Neural cell (in vitro differentiated cells): Measurements from ENCODE around the gene SEC61A1. TPM values are rescaled to one million over a fixed set of nuclear protein-coding genes. Genes with fewer than 3 reads are reported as not detected.

ENCODE experiments used
- H2AFZ ChIP-seq: fragments of 200-600, 300-800 bp; sonication (generic), shearing (Covaris generic); 2 replicates; pipeline ENCODE4 v1.6.0; 2014; ENCODE audit warnings: low read depth, mild to moderate bottlenecking, antibody characterized with exemption, low read length, moderate library complexity
- H3F3A ChIP-seq: fragments of 200-600 bp; shearing (Covaris generic); 2 replicates; pipeline ENCODE4 v1.6.1; 2016; ENCODE audit warnings: mild to moderate bottlenecking, moderate library complexity, mixed read lengths, antibody characterized with exemption, low read length; ENCODE audit not compliant: insufficient read depth, poor library complexity, severe bottlenecking
- H3K27ac ChIP-seq: fragments of 200-600, 300-800 bp; sonication (generic), shearing (Covaris generic); 2 replicates; pipeline ENCODE4 v1.5.1; 2014; ENCODE audit warnings: mild to moderate bottlenecking, low read length, moderate library complexity
- H3K27me3 ChIP-seq: fragments of 300-800, 200-600 bp; sonication (generic), shearing (Covaris generic); 2 replicates; pipeline ENCODE4 v1.6.0; 2014; ENCODE audit warnings: mild to moderate bottlenecking, low read depth, low read length, moderate library complexity; ENCODE audit not compliant: insufficient read depth
- H3K36me3 ChIP-seq: fragments of 300-800, 200-600 bp; sonication (generic), shearing (Covaris generic); 2 replicates; pipeline ENCODE4 v1.5.1; 2014; ENCODE audit warnings: mild to moderate bottlenecking, antibody characterized with exemption, low read length, moderate library complexity; ENCODE audit not compliant: insufficient read depth
- H3K4me2 ChIP-seq: fragments of 300-800, 200-600 bp; sonication (generic), shearing (Covaris generic); 2 replicates; pipeline ENCODE4 v1.6.0; 2014; ENCODE audit warnings: mild to moderate bottlenecking, low read length
- H3K4me3 ChIP-seq: fragments of 300-800, 200-600 bp; sonication (generic), shearing (Covaris generic); 2 replicates; pipeline ENCODE4 v1.5.1; 2014; ENCODE audit warnings: mild to moderate bottlenecking, low read length, moderate library complexity
- H3K79me2 ChIP-seq: fragments of 200-600 bp; shearing (Covaris generic); replicated peaks from 2 replicates; pipeline ENCODE4 v1.6.0; 2014; ENCODE audit warnings: mild to moderate bottlenecking, low read length, moderate library complexity; ENCODE audit not compliant: insufficient read depth
- H3K9ac ChIP-seq: fragments of 300-800, 200-600 bp; sonication (generic), shearing (Covaris generic); 2 replicates; pipeline ENCODE4 v1.6.1; 2016; ENCODE audit warnings: mild to moderate bottlenecking, low read length, mixed read lengths
- H3K9me2 ChIP-seq: fragments of 200-600 bp; shearing (Covaris generic); 2 replicates; pipeline ENCODE4 v1.6.1; 2016; ENCODE audit warnings: mild to moderate bottlenecking, low read length, mixed read lengths; ENCODE audit not compliant: insufficient read depth
- H3K9me3 ChIP-seq: fragments of 200-600, 300-800 bp; sonication (generic), shearing (Covaris generic); 2 replicates; pipeline ENCODE4 v1.6.1; 2016; ENCODE audit warnings: mild to moderate bottlenecking, mixed run types, low read length, moderate library complexity, mixed read lengths
- H4K20me1 ChIP-seq: fragments of 200-600 bp; shearing (Covaris generic); 2 replicates; pipeline ENCODE4 v1.6.1; 2016; ENCODE audit warnings: mild to moderate bottlenecking, mixed run types; ENCODE audit not compliant: insufficient read depth
- EP300 ChIP-seq: fragments of 450-650 bp; conservative IDR thresholded peaks from 2 replicates; pipeline ENCODE4 v1.6.1; 2014; ENCODE audit warnings: antibody characterized with exemption, mild to moderate bottlenecking, moderate library complexity; ENCODE audit not compliant: poor library complexity, severe bottlenecking
- EZH2 ChIP-seq: fragments of 200-600, 300-800 bp; shearing (Covaris generic), sonication (generic); IDR thresholded peaks from 2 replicates; pipeline ENCODE4 v1.6.1; 2014; ENCODE audit warnings: antibody characterized with exemption, low read length, borderline replicate concordance, mild to moderate bottlenecking; ENCODE audit not compliant: insufficient read depth, poor library complexity, severe bottlenecking
- MXI1 ChIP-seq: fragments of 450-650 bp; conservative IDR thresholded peaks from 2 replicates; pipeline ENCODE4 v1.6.1; 2014; ENCODE audit warnings: antibody characterized with exemption, mild to moderate bottlenecking; ENCODE audit not compliant: poor library complexity, severe bottlenecking
- POLR2AphosphoS5 ChIP-seq: IDR thresholded peaks from 2 replicates; pipeline ENCODE4 v1.6.1; 2012
- RAD21 ChIP-seq: fragments of 450-650 bp; conservative IDR thresholded peaks from 2 replicates; pipeline ENCODE4 v1.6.1; 2014; ENCODE audit warnings: antibody characterized with exemption, mild to moderate bottlenecking, moderate library complexity
- SMC3 ChIP-seq: fragments of 450-650 bp; conservative IDR thresholded peaks from 2 replicates; pipeline ENCODE4 v1.6.1; 2014; ENCODE audit warnings: antibody characterized with exemption, mild to moderate bottlenecking, moderate library complexity; ENCODE audit not compliant: poor library complexity
- TAF1 ChIP-seq: IDR thresholded peaks from 2 replicates; pipeline ENCODE4 v1.6.1; 2012; ENCODE audit warnings: low read depth
- polyA plus RNA-seq: library from polyadenylated mRNA; depleted of rRNA; stranded (reverse); fragments of >200 nt; gene quantifications from 2 replicates; pipeline ENCODE4 v1.2.3, GENCODE V29; 2014
- TF ChIP-seq, protein P1 (sequence below): IDR thresholded peaks from 2 replicates; pipeline ENCODE4 v1.6.1; 2012; ENCODE audit warnings: borderline replicate concordance
- TF ChIP-seq, protein P2 (sequence below): fragments of 450-650 bp; IDR thresholded peaks from 2 replicates; pipeline ENCODE4 v1.5.1; 2014; ENCODE audit warnings: antibody characterized with exemption, mild to moderate bottlenecking, moderate library complexity; ENCODE audit not compliant: poor library complexity, severe bottlenecking

SEC61A1 gene
- polyA plus RNA-seq, 1 donor from 2014 or later = 91.6 TPM

DNA sequence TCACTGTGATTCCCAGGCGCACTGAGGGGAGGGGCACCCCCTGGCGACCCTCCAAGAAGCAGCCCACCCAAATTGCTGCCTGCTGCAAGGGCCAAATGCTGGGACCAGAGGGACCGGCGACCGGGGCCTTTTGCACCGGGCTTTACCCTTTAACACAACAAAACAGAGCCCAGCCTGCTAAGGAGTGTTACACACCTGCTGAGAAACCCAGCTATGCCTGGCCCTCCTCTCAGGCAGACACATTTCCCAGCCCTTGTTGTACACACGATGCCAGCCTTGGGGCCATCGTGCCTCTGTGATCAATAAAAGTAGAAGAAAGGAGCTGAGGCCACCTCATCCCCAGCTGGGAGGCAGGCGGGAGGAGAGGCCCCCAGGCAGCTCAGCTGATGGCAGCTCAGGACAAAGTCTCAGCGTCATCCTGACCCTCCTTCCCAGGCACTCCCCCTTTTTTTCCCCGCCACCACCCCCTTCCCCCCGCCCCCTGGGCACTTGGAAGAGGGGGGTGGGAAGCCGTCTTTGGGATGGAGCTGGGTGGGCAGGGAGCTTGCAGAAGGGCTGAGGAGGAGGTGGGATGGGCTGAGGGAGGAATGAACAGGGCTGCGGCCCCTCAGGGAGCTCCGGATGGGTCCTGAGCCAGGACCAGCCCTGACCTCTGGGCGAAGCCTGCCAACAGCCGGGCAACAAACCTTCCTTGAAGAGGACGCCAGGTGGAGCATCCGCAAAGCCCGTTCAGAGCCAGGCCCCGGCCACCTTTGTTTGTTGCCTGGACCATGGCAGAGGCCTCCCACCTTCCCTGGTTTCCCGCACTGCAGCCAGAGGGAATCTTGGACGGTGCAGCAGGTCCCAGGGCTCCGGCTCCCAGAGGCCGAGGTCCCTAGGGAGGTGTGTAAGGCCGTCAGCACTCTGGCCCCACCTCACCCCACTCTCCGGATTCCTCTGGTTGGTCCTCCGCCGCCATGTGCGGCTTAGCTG is 45.9 kb upstream of the SEC61A1 start:
- H3K9ac ChIP-seq = no peak overlapping the region
- no peaks in the 10 kb centered on the region for H3F3A ChIP-seq
- no peaks in the 10 kb centered on the region for H3K9me3 ChIP-seq
- H3K36me3 ChIP-seq = no peaks in the 10 kb centered on the region
- TF ChIP-seq EP300 (no peak), SMC3 (no peak), POLR2AphosphoS5 (no peak), MXI1 (no peak), EZH2 (no peak), RAD21 (no peak), TAF1 (no peak)
- TF ChIP-seq, protein P1, sequence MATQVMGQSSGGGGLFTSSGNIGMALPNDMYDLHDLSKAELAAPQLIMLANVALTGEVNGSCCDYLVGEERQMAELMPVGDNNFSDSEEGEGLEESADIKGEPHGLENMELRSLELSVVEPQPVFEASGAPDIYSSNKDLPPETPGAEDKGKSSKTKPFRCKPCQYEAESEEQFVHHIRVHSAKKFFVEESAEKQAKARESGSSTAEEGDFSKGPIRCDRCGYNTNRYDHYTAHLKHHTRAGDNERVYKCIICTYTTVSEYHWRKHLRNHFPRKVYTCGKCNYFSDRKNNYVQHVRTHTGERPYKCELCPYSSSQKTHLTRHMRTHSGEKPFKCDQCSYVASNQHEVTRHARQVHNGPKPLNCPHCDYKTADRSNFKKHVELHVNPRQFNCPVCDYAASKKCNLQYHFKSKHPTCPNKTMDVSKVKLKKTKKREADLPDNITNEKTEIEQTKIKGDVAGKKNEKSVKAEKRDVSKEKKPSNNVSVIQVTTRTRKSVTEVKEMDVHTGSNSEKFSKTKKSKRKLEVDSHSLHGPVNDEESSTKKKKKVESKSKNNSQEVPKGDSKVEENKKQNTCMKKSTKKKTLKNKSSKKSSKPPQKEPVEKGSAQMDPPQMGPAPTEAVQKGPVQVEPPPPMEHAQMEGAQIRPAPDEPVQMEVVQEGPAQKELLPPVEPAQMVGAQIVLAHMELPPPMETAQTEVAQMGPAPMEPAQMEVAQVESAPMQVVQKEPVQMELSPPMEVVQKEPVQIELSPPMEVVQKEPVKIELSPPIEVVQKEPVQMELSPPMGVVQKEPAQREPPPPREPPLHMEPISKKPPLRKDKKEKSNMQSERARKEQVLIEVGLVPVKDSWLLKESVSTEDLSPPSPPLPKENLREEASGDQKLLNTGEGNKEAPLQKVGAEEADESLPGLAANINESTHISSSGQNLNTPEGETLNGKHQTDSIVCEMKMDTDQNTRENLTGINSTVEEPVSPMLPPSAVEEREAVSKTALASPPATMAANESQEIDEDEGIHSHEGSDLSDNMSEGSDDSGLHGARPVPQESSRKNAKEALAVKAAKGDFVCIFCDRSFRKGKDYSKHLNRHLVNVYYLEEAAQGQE = no peak
- TF ChIP-seq, protein P2, sequence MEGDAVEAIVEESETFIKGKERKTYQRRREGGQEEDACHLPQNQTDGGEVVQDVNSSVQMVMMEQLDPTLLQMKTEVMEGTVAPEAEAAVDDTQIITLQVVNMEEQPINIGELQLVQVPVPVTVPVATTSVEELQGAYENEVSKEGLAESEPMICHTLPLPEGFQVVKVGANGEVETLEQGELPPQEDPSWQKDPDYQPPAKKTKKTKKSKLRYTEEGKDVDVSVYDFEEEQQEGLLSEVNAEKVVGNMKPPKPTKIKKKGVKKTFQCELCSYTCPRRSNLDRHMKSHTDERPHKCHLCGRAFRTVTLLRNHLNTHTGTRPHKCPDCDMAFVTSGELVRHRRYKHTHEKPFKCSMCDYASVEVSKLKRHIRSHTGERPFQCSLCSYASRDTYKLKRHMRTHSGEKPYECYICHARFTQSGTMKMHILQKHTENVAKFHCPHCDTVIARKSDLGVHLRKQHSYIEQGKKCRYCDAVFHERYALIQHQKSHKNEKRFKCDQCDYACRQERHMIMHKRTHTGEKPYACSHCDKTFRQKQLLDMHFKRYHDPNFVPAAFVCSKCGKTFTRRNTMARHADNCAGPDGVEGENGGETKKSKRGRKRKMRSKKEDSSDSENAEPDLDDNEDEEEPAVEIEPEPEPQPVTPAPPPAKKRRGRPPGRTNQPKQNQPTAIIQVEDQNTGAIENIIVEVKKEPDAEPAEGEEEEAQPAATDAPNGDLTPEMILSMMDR = no peak
- no peak overlapping the region for H2AFZ ChIP-seq
- H3K4me2 ChIP-seq = no peak overlapping the region
- H3K4me3 ChIP-seq = no peak overlapping the region
- H3K9me2 ChIP-seq = no peaks in the 10 kb centered on the region
- no peaks in the 10 kb centered on the region for H3K79me2 ChIP-seq
- no peak overlapping the region for H3K27ac ChIP-seq
- H3K27me3 ChIP-seq = no peaks in the 10 kb centered on the region
- no peaks in the 10 kb centered on the region for H4K20me1 ChIP-seq

DNA sequence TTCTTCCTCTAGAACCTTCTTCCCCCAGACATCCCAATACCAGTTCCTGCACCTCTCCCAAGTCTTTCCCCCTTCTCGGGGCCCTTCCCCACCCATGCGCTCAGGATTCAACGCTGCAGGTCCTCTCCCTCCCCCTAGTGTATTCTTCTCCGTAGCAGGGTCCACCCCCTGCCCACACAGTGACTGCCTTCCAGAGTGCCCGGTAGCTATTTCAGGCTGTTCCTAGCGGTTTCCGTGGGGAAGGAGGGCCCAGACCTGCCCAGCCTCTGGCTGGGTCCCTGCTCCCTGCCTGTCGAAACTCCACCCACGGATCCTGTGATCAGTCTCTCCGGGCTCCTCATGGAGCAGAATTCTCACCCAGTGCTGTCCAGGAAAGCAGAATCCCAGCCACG is 45.2 kb upstream of the SEC61A1 start:
- no peaks in the 10 kb centered on the region for H3K27me3 ChIP-seq
- no peaks in the 10 kb centered on the region for H3K36me3 ChIP-seq
- H2AFZ ChIP-seq = no peak overlapping the region
- TF ChIP-seq EZH2 (no peak), EP300 (no peak), MXI1 (no peak), TAF1 (no peak), SMC3 (no peak)
- TF ChIP-seq, protein P1 = no peak
- H3K27ac ChIP-seq = no peak overlapping the region
- no peak overlapping the region for H3K4me3 ChIP-seq
- no peaks in the 10 kb centered on the region for H3K9me2 ChIP-seq
- no peaks in the 10 kb centered on the region for H3K79me2 ChIP-seq
- no peaks in the 10 kb centered on the region for H3F3A ChIP-seq
- no peaks in the 10 kb centered on the region for H3K9me3 ChIP-seq
- no peaks in the 10 kb centered on the region for H4K20me1 ChIP-seq
- no peak overlapping the region for H3K4me2 ChIP-seq
- no peak overlapping the region for H3K9ac ChIP-seq
